H1 (cell line): ENCODE measurements around the gene SPDYE5. TPM values are rescaled to one million over a fixed set of nuclear protein-coding genes. Genes with fewer than 3 reads are reported as not detected.

Experiments used
- CEBPB ChIP-seq: IDR thresholded peaks from 2 replicates; pipeline ENCODE4 v1.6.1; 2012; ENCODE audit warnings: low read depth, low read length
- CTBP2 ChIP-seq: IDR thresholded peaks from 2 replicates; pipeline ENCODE4 v1.7.0; 2011; ENCODE audit warnings: borderline replicate concordance, mild to moderate bottlenecking, moderate library complexity, mixed read lengths, low read length; ENCODE audit not compliant: insufficient read depth, insufficient read length
- GTF2F1 ChIP-seq: IDR thresholded peaks from 2 replicates; pipeline ENCODE4 v1.6.1; 2012; ENCODE audit warnings: low read depth, low read length, improper control_type of control experiment, borderline replicate concordance
- KDM5A ChIP-seq: fragments of 200-600 bp; IDR thresholded peaks from 2 replicates; pipeline ENCODE4 v1.7.1; 2012; ENCODE audit warnings: mild to moderate bottlenecking, low read length, inconsistent platforms, mixed read lengths
- SIRT6 ChIP-seq: IDR thresholded peaks from one replicate; pipeline ENCODE4 v1.7.1; 2012; ENCODE audit warnings: low read length, inconsistent platforms
- SP4 ChIP-seq: IDR thresholded peaks from 2 replicates; pipeline ENCODE4 v1.6.1; 2012; ENCODE audit warnings: low read length, inconsistent platforms
- TAF7 ChIP-seq: optimal IDR thresholded peaks from 2 replicates; pipeline ENCODE3; 2011; ENCODE audit warnings: low read depth, mild to moderate bottlenecking, inconsistent platforms, low read length, moderate library complexity, borderline replicate concordance
- ZNF274 ChIP-seq: IDR thresholded peaks from 2 replicates; pipeline ENCODE4 v1.7.0; 2012; ENCODE audit warnings: low read length, borderline replicate concordance; ENCODE audit errors: extremely low read depth
- polyA plus RNA-seq, 7 experiments: library from polyadenylated mRNA; depleted of rRNA in 3 of 7; stranded (reverse) in 5 of 7; unstranded in 2 of 7; fragments of >200 nt in 5 of 7; fragments of 200-250 nt in 2 of 7; gene quantifications; 1 replicate in 5 of 7; 2 replicates in 1 of 7; 4 replicates in 1 of 7; pipeline versions ENCODE4 v1.2.1 to v1.2.3, GENCODE V29; 2011 to 2013; ENCODE audit warnings: missing spikeins in 2 of 7, mixed read lengths in 2 of 7
- total RNA-seq: library from RNA; stranded (reverse); fragmentation: NEBNext Ultra II Directional; extraction: Animal tissue kit (Norgen Biotek cat#: 25700); gene quantifications from 2 replicates; pipeline ENCODE4 v1.2.1, GENCODE V29; 2021
- TF ChIP-seq, protein P1 (sequence below): fragments of 300-600 bp; sonication (generic); IDR thresholded peaks from 2 replicates; pipeline ENCODE4 v1.7.1; 2012; ENCODE audit warnings: low read length, moderate library complexity, mild to moderate bottlenecking, inconsistent platforms; ENCODE audit not compliant: insufficient replicate concordance
- TF ChIP-seq, protein P2 (sequence below): IDR thresholded peaks from 2 replicates; pipeline ENCODE4 v1.6.1; 2011; ENCODE audit warnings: low read depth, mild to moderate bottlenecking, low read length; ENCODE audit not compliant: insufficient read depth

The SPDYE5 gene
- total and polyA plus RNA-seq, 2 of the 8 experiments (the other 6 are each of a cell fraction or from before 2014, with no cell fraction given), result not detected

DNA sequence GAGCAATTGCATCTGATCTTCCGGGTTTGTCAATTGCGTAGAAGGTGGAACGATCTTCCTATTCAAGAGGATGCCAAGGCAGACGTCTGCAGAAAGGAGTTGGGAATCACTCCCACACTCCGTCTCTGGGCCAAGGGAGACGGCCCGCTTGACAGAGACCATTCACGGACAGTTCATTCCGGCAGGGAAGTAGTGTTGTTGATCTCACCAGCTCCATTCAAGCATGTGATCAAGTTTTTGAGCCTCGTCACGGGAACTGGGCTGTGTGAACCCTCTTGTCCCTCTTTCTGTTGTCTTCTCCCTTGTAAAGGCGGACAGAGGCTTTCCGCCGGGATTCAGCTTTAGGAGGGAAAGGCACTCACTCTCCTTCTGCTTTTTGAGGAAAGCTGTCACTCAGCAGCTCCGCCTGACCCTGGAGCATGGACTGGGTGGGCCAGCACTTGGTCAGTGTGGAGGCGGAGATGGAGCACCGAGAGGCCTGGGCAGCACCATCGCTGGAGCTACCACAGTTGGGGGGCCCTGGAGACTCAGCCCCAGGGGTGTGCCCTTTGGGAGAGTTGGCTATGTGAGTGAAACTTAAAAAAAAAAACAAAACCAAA, 44.9 kb downstream of the SPDYE5 start (continued):
- TF ChIP-seq, protein P1, sequence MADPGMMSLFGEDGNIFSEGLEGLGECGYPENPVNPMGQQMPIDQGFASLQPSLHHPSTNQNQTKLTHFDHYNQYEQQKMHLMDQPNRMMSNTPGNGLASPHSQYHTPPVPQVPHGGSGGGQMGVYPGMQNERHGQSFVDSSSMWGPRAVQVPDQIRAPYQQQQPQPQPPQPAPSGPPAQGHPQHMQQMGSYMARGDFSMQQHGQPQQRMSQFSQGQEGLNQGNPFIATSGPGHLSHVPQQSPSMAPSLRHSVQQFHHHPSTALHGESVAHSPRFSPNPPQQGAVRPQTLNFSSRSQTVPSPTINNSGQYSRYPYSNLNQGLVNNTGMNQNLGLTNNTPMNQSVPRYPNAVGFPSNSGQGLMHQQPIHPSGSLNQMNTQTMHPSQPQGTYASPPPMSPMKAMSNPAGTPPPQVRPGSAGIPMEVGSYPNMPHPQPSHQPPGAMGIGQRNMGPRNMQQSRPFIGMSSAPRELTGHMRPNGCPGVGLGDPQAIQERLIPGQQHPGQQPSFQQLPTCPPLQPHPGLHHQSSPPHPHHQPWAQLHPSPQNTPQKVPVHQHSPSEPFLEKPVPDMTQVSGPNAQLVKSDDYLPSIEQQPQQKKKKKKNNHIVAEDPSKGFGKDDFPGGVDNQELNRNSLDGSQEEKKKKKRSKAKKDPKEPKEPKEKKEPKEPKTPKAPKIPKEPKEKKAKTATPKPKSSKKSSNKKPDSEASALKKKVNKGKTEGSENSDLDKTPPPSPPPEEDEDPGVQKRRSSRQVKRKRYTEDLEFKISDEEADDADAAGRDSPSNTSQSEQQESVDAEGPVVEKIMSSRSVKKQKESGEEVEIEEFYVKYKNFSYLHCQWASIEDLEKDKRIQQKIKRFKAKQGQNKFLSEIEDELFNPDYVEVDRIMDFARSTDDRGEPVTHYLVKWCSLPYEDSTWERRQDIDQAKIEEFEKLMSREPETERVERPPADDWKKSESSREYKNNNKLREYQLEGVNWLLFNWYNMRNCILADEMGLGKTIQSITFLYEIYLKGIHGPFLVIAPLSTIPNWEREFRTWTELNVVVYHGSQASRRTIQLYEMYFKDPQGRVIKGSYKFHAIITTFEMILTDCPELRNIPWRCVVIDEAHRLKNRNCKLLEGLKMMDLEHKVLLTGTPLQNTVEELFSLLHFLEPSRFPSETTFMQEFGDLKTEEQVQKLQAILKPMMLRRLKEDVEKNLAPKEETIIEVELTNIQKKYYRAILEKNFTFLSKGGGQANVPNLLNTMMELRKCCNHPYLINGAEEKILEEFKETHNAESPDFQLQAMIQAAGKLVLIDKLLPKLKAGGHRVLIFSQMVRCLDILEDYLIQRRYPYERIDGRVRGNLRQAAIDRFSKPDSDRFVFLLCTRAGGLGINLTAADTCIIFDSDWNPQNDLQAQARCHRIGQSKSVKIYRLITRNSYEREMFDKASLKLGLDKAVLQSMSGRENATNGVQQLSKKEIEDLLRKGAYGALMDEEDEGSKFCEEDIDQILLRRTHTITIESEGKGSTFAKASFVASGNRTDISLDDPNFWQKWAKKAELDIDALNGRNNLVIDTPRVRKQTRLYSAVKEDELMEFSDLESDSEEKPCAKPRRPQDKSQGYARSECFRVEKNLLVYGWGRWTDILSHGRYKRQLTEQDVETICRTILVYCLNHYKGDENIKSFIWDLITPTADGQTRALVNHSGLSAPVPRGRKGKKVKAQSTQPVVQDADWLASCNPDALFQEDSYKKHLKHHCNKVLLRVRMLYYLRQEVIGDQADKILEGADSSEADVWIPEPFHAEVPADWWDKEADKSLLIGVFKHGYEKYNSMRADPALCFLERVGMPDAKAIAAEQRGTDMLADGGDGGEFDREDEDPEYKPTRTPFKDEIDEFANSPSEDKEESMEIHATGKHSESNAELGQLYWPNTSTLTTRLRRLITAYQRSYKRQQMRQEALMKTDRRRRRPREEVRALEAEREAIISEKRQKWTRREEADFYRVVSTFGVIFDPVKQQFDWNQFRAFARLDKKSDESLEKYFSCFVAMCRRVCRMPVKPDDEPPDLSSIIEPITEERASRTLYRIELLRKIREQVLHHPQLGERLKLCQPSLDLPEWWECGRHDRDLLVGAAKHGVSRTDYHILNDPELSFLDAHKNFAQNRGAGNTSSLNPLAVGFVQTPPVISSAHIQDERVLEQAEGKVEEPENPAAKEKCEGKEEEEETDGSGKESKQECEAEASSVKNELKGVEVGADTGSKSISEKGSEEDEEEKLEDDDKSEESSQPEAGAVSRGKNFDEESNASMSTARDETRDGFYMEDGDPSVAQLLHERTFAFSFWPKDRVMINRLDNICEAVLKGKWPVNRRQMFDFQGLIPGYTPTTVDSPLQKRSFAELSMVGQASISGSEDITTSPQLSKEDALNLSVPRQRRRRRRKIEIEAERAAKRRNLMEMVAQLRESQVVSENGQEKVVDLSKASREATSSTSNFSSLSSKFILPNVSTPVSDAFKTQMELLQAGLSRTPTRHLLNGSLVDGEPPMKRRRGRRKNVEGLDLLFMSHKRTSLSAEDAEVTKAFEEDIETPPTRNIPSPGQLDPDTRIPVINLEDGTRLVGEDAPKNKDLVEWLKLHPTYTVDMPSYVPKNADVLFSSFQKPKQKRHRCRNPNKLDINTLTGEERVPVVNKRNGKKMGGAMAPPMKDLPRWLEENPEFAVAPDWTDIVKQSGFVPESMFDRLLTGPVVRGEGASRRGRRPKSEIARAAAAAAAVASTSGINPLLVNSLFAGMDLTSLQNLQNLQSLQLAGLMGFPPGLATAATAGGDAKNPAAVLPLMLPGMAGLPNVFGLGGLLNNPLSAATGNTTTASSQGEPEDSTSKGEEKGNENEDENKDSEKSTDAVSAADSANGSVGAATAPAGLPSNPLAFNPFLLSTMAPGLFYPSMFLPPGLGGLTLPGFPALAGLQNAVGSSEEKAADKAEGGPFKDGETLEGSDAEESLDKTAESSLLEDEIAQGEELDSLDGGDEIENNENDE, result no peak
- TF ChIP-seq ZNF274 (no peak), SIRT6 (no peak), TAF7 (no peak), CTBP2 (no peak), KDM5A (no peak), GTF2F1 (no peak), SP4 (no peak), CEBPB (no peak)
- TF ChIP-seq, protein P2, sequence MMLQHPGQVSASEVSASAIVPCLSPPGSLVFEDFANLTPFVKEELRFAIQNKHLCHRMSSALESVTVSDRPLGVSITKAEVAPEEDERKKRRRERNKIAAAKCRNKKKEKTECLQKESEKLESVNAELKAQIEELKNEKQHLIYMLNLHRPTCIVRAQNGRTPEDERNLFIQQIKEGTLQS, result no peak
